Measurements from ENCODE around the gene ZNF750. TPM values are rescaled to one million over a fixed set of nuclear protein-coding genes. Genes with fewer than 3 reads are reported as not detected.

Gene ZNF750
- total and polyA plus RNA-seq, 2 experiments from 2014 or later, result 0.13 to 0.17 TPM

DNA sequence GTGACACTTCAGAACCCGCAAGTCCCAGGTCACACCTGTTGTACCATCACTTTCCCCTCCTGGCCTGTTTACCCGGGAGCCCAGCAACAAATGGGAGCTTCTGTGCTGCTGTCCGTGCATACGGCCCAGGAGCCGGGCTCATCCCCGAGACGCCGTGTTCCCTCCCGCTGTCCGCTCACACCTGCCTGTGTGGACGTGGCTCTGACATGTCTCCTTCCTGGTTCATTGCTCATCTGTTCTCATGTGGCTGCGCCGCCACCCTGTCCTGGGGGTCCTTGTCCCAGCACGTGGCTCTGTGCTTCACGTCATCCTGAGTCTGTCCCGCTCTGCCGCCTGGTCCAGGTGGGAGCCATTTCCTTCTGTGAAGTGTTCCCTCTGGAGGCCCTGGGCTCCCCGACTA, 50.0 kb downstream of the ZNF750 start (continued):
- no peak for TF ChIP-seq CREB1 (CRISPR knock-in tag; IDR thresholded peaks at IDR 0.05; ENCODE audit: low read depth)
- TF ChIP-seq POLR2AphosphoS5 (IDR thresholded peaks at IDR 0.05; ENCODE audit: low read depth), result no peak
- no peak for TF ChIP-seq STAT1 (IDR thresholded peaks at IDR 0.05; ENCODE audit: unreplicated experiment)

DNA sequence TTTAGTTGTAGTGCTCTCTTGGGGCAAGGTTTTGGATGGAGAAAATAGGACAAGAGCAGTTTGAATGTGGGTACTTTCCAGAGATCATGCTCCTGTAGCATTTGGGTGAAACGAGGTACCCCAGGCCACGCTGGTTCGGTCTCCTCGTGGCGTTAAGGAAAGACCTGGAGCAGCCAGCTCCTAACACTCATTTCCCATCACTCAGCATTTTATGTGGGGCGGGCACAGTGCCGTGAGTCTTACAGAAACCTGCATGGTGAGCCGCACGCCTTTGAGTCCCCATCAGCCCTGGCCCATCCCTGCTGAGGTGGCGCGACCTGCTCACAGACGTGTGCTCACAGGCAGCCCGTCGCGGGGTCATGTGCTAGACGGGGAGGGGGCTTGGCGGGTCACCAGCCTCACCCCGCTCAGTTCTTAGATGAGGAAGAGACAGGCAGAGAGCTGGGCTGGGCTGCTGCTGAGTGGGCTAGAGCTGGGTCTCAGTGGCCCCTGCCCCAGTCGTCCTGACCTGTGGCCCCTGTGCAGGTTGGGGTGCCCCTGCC, 50.7 kb downstream of the ZNF750 start:
- Histone ChIP-seq H4K20me1 (replicated peaks; ENCODE audit: insufficient read depth) (peaks cover 14% of the 10 kb centered on the region), H3K4me2 (no peak overlapping the region), H3K4me3 (no peak overlapping the region), H3K79me2 (replicated peaks; ENCODE audit: insufficient read depth) (peaks cover 67% of the 10 kb centered on the region), H3K36me3 (ENCODE audit: insufficient read depth) (0 out of 2 replicates have a peak, but pooled peaks cover 2% of the 10 kb centered on the region), H3K27ac (ENCODE audit: low read depth) (no peak overlapping the region), H3K27me3 (ENCODE audit: insufficient read depth) (no peaks in the 10 kb centered on the region), H3K9me2 (ENCODE audit: insufficient read depth) (no peaks in the 10 kb centered on the region), H3K4me1 (ENCODE audit: insufficient read depth) (no peaks in the 10 kb centered on the region), H2AFZ (no peak overlapping the region), H3F3A (replicated peaks; ENCODE audit: low read depth) (no peaks in the 10 kb centered on the region)
- Mint-ChIP-seq H3K27ac (no peak overlapping the region; the same call in 1 of the 2 replicates), H3K27me3 (ENCODE audit: insufficient read depth, low read depth, poor library complexity) (peaks cover 11% of the 10 kb centered on the region), H3K9me3 (no peaks in the 10 kb centered on the region; the same call in 1 of the 3 replicates), H3K36me3 (ENCODE audit: low read depth) (peaks cover 35% of the 10 kb centered on the region), H3K4me1 (peaks cover 3% of the 10 kb centered on the region; the same call in 2 of the 3 replicates), H3K4me3 (no peak overlapping the region)
- TF ChIP-seq EZH2 (IDR thresholded peaks at IDR 0.05; ENCODE audit: low read depth, unreplicated experiment) (no peak), POLR2AphosphoS5 (IDR thresholded peaks at IDR 0.05; ENCODE audit: low read depth) (no peak)
- TF ChIP-seq, protein P1, sequence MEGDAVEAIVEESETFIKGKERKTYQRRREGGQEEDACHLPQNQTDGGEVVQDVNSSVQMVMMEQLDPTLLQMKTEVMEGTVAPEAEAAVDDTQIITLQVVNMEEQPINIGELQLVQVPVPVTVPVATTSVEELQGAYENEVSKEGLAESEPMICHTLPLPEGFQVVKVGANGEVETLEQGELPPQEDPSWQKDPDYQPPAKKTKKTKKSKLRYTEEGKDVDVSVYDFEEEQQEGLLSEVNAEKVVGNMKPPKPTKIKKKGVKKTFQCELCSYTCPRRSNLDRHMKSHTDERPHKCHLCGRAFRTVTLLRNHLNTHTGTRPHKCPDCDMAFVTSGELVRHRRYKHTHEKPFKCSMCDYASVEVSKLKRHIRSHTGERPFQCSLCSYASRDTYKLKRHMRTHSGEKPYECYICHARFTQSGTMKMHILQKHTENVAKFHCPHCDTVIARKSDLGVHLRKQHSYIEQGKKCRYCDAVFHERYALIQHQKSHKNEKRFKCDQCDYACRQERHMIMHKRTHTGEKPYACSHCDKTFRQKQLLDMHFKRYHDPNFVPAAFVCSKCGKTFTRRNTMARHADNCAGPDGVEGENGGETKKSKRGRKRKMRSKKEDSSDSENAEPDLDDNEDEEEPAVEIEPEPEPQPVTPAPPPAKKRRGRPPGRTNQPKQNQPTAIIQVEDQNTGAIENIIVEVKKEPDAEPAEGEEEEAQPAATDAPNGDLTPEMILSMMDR (conservative IDR thresholded peaks at IDR 0.05; ENCODE audit: low read depth in 2 of 2), result no peak
- DNase-seq (ENCODE audit: low spot score) (no peak), ATAC-seq (no peak)

DNA sequence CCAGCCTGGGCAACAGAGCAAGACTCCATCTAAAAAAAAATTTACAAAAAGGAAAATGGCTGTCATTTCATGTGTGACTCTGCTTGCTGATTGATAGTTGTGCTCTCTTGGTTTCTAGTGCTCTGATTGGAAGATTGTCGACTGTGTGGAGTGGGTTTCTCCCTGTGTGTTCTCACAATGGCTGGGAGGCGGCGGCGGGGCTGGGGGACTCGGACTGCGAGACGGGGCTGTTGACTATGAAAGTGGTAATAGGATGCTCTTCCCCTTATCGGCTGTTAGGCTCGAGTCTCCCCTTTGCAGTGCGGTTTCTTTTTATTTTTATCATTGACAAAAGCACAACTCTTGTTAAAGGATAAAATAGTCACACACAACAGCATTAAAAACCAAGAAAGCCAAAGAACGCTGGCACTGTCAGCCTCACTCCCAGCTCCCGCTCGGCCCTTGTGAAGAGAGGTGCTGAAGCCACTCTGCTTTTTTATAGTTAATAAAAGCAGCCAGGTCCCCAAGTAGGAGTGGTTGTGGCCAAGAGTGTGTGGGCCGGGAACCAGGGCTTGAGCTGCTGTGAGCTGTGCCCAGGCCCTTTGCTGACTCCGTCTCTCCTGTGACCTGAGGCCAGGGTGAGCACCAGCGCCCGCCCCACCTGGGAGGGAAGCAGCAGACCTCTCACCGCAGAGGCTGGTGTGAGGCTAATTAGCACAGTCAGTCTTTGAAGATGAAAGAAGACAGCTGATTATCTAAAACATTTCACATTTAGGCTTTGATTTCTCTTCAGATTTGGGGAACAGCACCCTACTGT, 51.4 kb downstream of the ZNF750 start:
- Mint-ChIP-seq H3K27ac (no peak overlapping the region), H3K36me3 (ENCODE audit: low read depth) (peaks cover 40% of the 10 kb centered on the region), H3K27me3 (ENCODE audit: insufficient read depth, low read depth, poor library complexity) (peaks cover 13% of the 10 kb centered on the region), H3K9me3 (no peaks in the 10 kb centered on the region; the same call in 1 of the 3 replicates), H3K4me3 (no peak overlapping the region), H3K4me1 (peaks cover 2% of the 10 kb centered on the region; the same call in 2 of the 3 replicates)
- Histone ChIP-seq H2AFZ (no peak overlapping the region), H3K4me2 (no peak overlapping the region), H4K20me1 (replicated peaks; ENCODE audit: insufficient read depth) (peaks cover 14% of the 10 kb centered on the region), H3K4me1 (ENCODE audit: insufficient read depth) (no peaks in the 10 kb centered on the region), H3K36me3 (ENCODE audit: insufficient read depth) (0 out of 2 replicates have a peak, but pooled peaks cover 3% of the 10 kb centered on the region), H3K79me2 (replicated peaks; ENCODE audit: insufficient read depth) (peaks cover 66% of the 10 kb centered on the region), H3K4me3 (no peak overlapping the region), H3K9me2 (ENCODE audit: insufficient read depth) (no peaks in the 10 kb centered on the region), H3K27ac (ENCODE audit: low read depth) (peak overlapping the region; percentile 32; the same call in 1 of the 2 replicates), H3K27me3 (ENCODE audit: insufficient read depth) (no peaks in the 10 kb centered on the region), H3F3A (replicated peaks; ENCODE audit: low read depth) (no peaks in the 10 kb centered on the region)
- ATAC-seq, result no peak; the same call in 2 of the 3 replicates
- no peak for DNase-seq (ENCODE audit: low spot score)
- TF ChIP-seq POLR2AphosphoS5 (IDR thresholded peaks at IDR 0.05; ENCODE audit: low read depth), result no peak
- TF ChIP-seq STAT1 (IDR thresholded peaks at IDR 0.05; ENCODE audit: unreplicated experiment), result no peak
- TF ChIP-seq EZH2 (IDR thresholded peaks at IDR 0.05; ENCODE audit: low read depth, unreplicated experiment), result no peak
- TF ChIP-seq EZH2phosphoT487 (IDR thresholded peaks at IDR 0.05; ENCODE audit: unreplicated experiment), result no peak
- TF ChIP-seq, protein P2, sequence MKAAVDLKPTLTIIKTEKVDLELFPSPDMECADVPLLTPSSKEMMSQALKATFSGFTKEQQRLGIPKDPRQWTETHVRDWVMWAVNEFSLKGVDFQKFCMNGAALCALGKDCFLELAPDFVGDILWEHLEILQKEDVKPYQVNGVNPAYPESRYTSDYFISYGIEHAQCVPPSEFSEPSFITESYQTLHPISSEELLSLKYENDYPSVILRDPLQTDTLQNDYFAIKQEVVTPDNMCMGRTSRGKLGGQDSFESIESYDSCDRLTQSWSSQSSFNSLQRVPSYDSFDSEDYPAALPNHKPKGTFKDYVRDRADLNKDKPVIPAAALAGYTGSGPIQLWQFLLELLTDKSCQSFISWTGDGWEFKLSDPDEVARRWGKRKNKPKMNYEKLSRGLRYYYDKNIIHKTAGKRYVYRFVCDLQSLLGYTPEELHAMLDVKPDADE (IDR thresholded peaks at IDR 0.05), result no peak
- no peak for TF ChIP-seq ZNF114 (CRISPR knock-in tag; IDR thresholded peaks at IDR 0.05)
- no peak for TF ChIP-seq NANOG (IDR thresholded peaks at IDR 0.05; ENCODE audit: borderline replicate concordance)

All from GM23338 (cell line).